IMR-90 (cell line): ENCODE data around the gene APOBEC3B. TPM values are rescaled to one million over a fixed set of nuclear protein-coding genes. Genes with fewer than 3 reads are reported as not detected.

Experiments
- ATAC-seq: fragments of 200-7000 bp; cut with Tn5 transposase; 2 replicates; pipeline ENCODE4 v1.9.1; 2020; ENCODE audit warnings: low read depth, mild to moderate bottlenecking, moderate library complexity
- BruUV-seq: library from RNA; stranded (reverse); fragments of 400-500 nt; replicated peaks from 2 replicates; lab custom pipeline; 2021; lab: Mats Ljungman, UMichigan
- CTCF ChIA-PET: fragments of 300-600 bp; formaldehyde crosslinking; extraction: SDS; loops from one replicate; lab custom pipeline; 2021; ENCODE audit warnings: antibody characterized with exemption; lab: Yijun Ruan, JAX
- POLR2A ChIA-PET: fragments of 300-600 bp; sonication (Branson Sonifier 250); formaldehyde crosslinking; loops from one replicate; lab custom pipeline; 2022; ENCODE audit warnings: antibody characterized with exemption; ENCODE audit not compliant: unreplicated experiment; lab: Charles Lee
- DNase-seq: peaks from one replicate; pipeline ENCODE4 v3.0.0; 2013
- H2AFZ ChIP-seq: replicated peaks from 2 replicates; pipeline ENCODE3; 2013; ENCODE audit warnings: low read length, mild to moderate bottlenecking; ENCODE audit not compliant: poor library complexity
- H2AK5ac ChIP-seq: 2 replicates; pipeline ENCODE4 v1.6.1; 2013; ENCODE audit warnings: low read depth, low read length, inconsistent platforms
- H2AK9ac ChIP-seq: replicated peaks from 2 replicates; pipeline ENCODE3; 2013; ENCODE audit warnings: mild to moderate bottlenecking, low read depth, low read length, moderate library complexity; ENCODE audit not compliant: poor library complexity
- H2BK120ac ChIP-seq: 2 replicates; pipeline ENCODE4 v1.6.1; 2013; ENCODE audit warnings: low read depth, low read length, inconsistent platforms
- H2BK15ac ChIP-seq: 3 replicates; pipeline ENCODE4 v1.6.1; 2013; ENCODE audit warnings: low read depth, low read length, inconsistent platforms
- H2BK20ac ChIP-seq: 2 replicates; pipeline ENCODE4 v1.6.1; 2013; ENCODE audit warnings: low read depth, mild to moderate bottlenecking, inconsistent platforms, low read length, moderate library complexity
- H2BK5ac ChIP-seq: 2 replicates; pipeline ENCODE4 v1.6.1; 2013; ENCODE audit warnings: mild to moderate bottlenecking, low read depth, low read length, inconsistent platforms; ENCODE audit not compliant: poor library complexity, severe bottlenecking
- H3K14ac ChIP-seq: replicated peaks from 2 replicates; pipeline ENCODE4 v1.6.1; 2013; ENCODE audit warnings: low read depth, low read length, inconsistent platforms
- H3K18ac ChIP-seq: 2 replicates; pipeline ENCODE4 v1.6.1; 2013; ENCODE audit warnings: low read depth, low read length, control low read depth
- H3K23ac ChIP-seq: 2 replicates; pipeline ENCODE4 v1.6.1; 2013; ENCODE audit warnings: low read depth, low read length, inconsistent platforms
- H3K27ac ChIP-seq: 2 replicates; pipeline ENCODE4 v1.5.1; 2013; ENCODE audit warnings: mild to moderate bottlenecking, control low read depth, low read length; ENCODE audit not compliant: insufficient read depth
- H3K27me3 ChIP-seq: 2 replicates; pipeline ENCODE4 v1.6.1; 2013; ENCODE audit warnings: low read length; ENCODE audit not compliant: control insufficient read depth, insufficient read depth
- H3K36me3 ChIP-seq: 2 replicates; pipeline ENCODE4 v1.6.1; 2013; ENCODE audit warnings: low read length, mixed read lengths; ENCODE audit not compliant: control insufficient read depth, insufficient read depth
- H3K4ac ChIP-seq: 2 replicates; pipeline ENCODE4 v1.6.1; 2013; ENCODE audit warnings: low read depth, low read length, inconsistent platforms
- H3K4me1 ChIP-seq: 2 replicates; pipeline ENCODE4 v1.6.1; 2013; ENCODE audit warnings: low read length, mixed read lengths; ENCODE audit not compliant: control insufficient read depth, insufficient read depth
- H3K4me2 ChIP-seq: 2 replicates; pipeline ENCODE4 v1.6.1; 2013; ENCODE audit warnings: low read depth, mild to moderate bottlenecking, control low read depth, low read length, moderate library complexity
- H3K4me3 ChIP-seq: 2 replicates; pipeline ENCODE4 v1.5.1; 2013; ENCODE audit warnings: low read depth, mild to moderate bottlenecking, control low read depth, low read length, moderate library complexity; ENCODE audit not compliant: insufficient read depth
- H3K56ac ChIP-seq: 2 replicates; pipeline ENCODE4 v1.6.1; 2013; ENCODE audit warnings: low read length, inconsistent platforms; ENCODE audit not compliant: insufficient read depth; ENCODE audit errors: extremely low read depth
- H3K79me1 ChIP-seq, 2 experiments: 2 replicates each; pipeline ENCODE4 v1.6.1; 2013; ENCODE audit warnings: low read length in 2 of 2, inconsistent platforms in 1 of 2, low read depth in 1 of 2
- H3K9ac ChIP-seq: 2 replicates; pipeline ENCODE4 v1.6.1; 2013; ENCODE audit warnings: low read depth, low read length, control low read depth
- H3K9me1 ChIP-seq: 2 replicates; pipeline ENCODE4 v1.6.1; 2013; ENCODE audit warnings: low read length, inconsistent platforms; ENCODE audit not compliant: insufficient read depth
- H3K9me3 ChIP-seq: 2 replicates; pipeline ENCODE4 v1.6.1; 2013; ENCODE audit warnings: low read length; ENCODE audit not compliant: control insufficient read depth, insufficient read depth
- H4K20me1 ChIP-seq: 2 replicates; pipeline ENCODE4 v1.6.1; 2013; ENCODE audit warnings: low read length, inconsistent platforms; ENCODE audit not compliant: insufficient read depth
- H4K5ac ChIP-seq: 2 replicates; pipeline ENCODE4 v1.6.1; 2013; ENCODE audit warnings: mild to moderate bottlenecking, low read depth, low read length, control low read depth
- H4K8ac ChIP-seq, 2 experiments: 2 replicates each; pipeline ENCODE4 v1.6.1; 2013; ENCODE audit warnings: low read depth in 2 of 2, low read length in 2 of 2, control low read depth in 1 of 2, inconsistent platforms in 1 of 2
- H4K91ac ChIP-seq: 2 replicates; pipeline ENCODE4 v1.6.1; 2013; ENCODE audit warnings: low read depth, low read length, inconsistent platforms; ENCODE audit not compliant: insufficient read depth
- BHLHE40 ChIP-seq: fragments of 150-350 bp; IDR thresholded peaks from 2 replicates; pipeline ENCODE4 v1.6.1; 2016; ENCODE audit warnings: mild to moderate bottlenecking, low read depth, low read length
- CHD1 ChIP-seq: IDR thresholded peaks from 2 replicates; pipeline ENCODE4 v1.6.1; 2012; ENCODE audit warnings: low read depth, low read length, improper control_type of control experiment
- FOS ChIP-seq: fragments of 150-350 bp; IDR thresholded peaks from 2 replicates; pipeline ENCODE4 v1.6.1; 2016; ENCODE audit warnings: low read depth, low read length
- RFX5 ChIP-seq: IDR thresholded peaks from 2 replicates; pipeline ENCODE4 v1.8.0; 2012; ENCODE audit warnings: low read depth, mild to moderate bottlenecking, low read length, moderate library complexity
- WGBS, 2 experiments: methylation state at CpG; one replicate each; pipeline versions ENCODE4 v1.1.5 to v1.1.7; 2013; ENCODE audit warnings: missing lambda C conversion rate in 2 of 2; ENCODE audit not compliant: insufficient read length in 1 of 2; ENCODE audit errors: extremely low coverage in 2 of 2; 5-methylcytosine and 5-hydroxymethylcytosine counted together
- dilution Hi-C: fragments of 300-500 bp; cut with HindIII; formaldehyde crosslinking; loops from one replicate; pipeline ENCODE4 v1.14.3; 2018; ENCODE audit warnings: low sequenced_read_pairs; ENCODE audit not compliant: unreplicated experiment
- in situ Hi-C: fragments of 300-500 bp; cut with MboI; formaldehyde crosslinking; loops from 3 replicates; pipeline ENCODE4 v1.14.3; 2019; ENCODE audit warnings: low sequenced_read_pairs, inconsistent platforms, mixed read lengths
- intact Hi-C: fragments of 100-400 bp; cut with micrococcal nuclease; formaldehyde crosslinking; loops from 2 replicates; pipeline ENCODE4 v1.10.0; 2022
- polyA plus RNA-seq, 3 experiments: library from polyadenylated mRNA; depleted of rRNA; stranded (reverse); fragments of >200 nt; gene quantifications; 2 replicates each; pipeline ENCODE4 v1.2.3, GENCODE V29; 2012; ENCODE audit warnings: low replicate concordance in 1 of 3
- total RNA-seq: library from RNA; depleted of rRNA; stranded (reverse); fragments of >200 nt; gene quantifications from 2 replicates; pipeline ENCODE4 v1.2.3, GENCODE V29; 2012
- TF ChIP-seq, protein P1 (sequence below): fragments of 150-350 bp; IDR thresholded peaks from 2 replicates; pipeline ENCODE4 v1.6.1; 2016; ENCODE audit warnings: low read depth, mild to moderate bottlenecking, low read length, moderate library complexity, borderline replicate concordance

Gene APOBEC3B
- total and polyA plus RNA-seq, 2 of the 4 experiments (the other 2 are of a cell fraction) = 17.6 to 34.2 TPM

DNA sequence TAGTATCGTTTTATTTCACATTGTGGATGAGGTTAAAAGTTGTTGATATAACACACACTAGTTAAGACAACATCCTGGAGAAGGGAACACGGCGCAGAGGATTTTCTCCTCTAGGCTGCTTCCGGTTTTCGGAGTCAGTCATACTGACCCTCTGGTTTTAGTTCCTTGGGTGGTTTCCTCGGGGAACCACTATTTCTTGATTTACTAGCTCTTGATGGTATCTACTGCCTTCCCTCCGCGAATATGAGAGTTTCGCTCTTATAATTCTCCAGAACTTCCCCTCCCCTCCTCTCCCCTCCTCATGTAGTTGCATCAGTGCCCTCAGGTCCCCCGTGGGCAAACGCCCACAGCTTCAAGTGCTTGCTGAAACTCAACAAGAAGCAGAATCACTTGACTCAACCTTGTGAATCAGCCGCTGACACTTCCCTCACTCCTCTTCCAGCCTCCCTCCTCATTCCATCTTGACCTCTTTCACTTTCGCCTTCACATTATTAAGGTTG, 40.6 kb upstream of the APOBEC3B start:
- no peak overlapping the region for H4K91ac ChIP-seq
- H2BK20ac ChIP-seq = no peak overlapping the region
- BruUV-seq = no TSS peak
- no peak overlapping the region for H3K23ac ChIP-seq
- H2BK120ac ChIP-seq = no peak overlapping the region
- DNase-seq (no peak), ATAC-seq (no peak)
- H2BK5ac ChIP-seq = no peak overlapping the region
- H3K14ac ChIP-seq = no peak overlapping the region
- H3K36me3 ChIP-seq = no peaks in the 10 kb centered on the region
- H2AK9ac ChIP-seq = no peak overlapping the region
- H2AK5ac ChIP-seq = no peak overlapping the region
- TF ChIP-seq RFX5 (no peak), CHD1 (no peak), FOS (no peak), BHLHE40 (no peak)
- TF ChIP-seq, protein P1, sequence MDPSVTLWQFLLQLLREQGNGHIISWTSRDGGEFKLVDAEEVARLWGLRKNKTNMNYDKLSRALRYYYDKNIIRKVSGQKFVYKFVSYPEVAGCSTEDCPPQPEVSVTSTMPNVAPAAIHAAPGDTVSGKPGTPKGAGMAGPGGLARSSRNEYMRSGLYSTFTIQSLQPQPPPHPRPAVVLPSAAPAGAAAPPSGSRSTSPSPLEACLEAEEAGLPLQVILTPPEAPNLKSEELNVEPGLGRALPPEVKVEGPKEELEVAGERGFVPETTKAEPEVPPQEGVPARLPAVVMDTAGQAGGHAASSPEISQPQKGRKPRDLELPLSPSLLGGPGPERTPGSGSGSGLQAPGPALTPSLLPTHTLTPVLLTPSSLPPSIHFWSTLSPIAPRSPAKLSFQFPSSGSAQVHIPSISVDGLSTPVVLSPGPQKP = no peak
- no peaks in the 10 kb centered on the region for H3K9me1 ChIP-seq
- intact Hi-C loops (no loop called here), in situ Hi-C loops (no loop called here), dilution Hi-C loops (no loop called here)
- no peak overlapping the region for H2AFZ ChIP-seq
- H3K9ac ChIP-seq = no peak overlapping the region
- H3K27me3 ChIP-seq = peaks cover 62% of the 10 kb centered on the region
- H4K5ac ChIP-seq = no peak overlapping the region
- H3K4me3 ChIP-seq = no peak overlapping the region
- no peaks in the 10 kb centered on the region; the same call in 1 of the 2 replicates for H4K20me1 ChIP-seq
- H3K4me2 ChIP-seq = no peak overlapping the region
- no peak overlapping the region for H3K27ac ChIP-seq
- no peak overlapping the region for H3K4ac ChIP-seq
- H3K4me1 ChIP-seq = no peaks in the 10 kb centered on the region
- CTCF ChIA-PET = no interaction called here
- no peak overlapping the region for H3K18ac ChIP-seq
- no peaks in the 10 kb centered on the region for H3K79me1 ChIP-seq
- POLR2A ChIA-PET = interaction anchor here (0.6 kb wide), 1 partner anchor 8 kb away, joined by 4 read pairs; no protein-coding TSS in a partner anchor
- no peak overlapping the region for H3K56ac ChIP-seq
- H3K9me3 ChIP-seq = 0 out of 2 replicates have a peak, but pooled peaks cover 2% of the 10 kb centered on the region
- WGBS, 2 experiments = 55% methylated on average over 4 of the region's 13 CpGs; no CpG with 5 or more reads in 1 of the 2 experiments
- H4K8ac ChIP-seq = no peak overlapping the region
- no peak overlapping the region for H2BK15ac ChIP-seq
